Mesothelial cell of epicardium (in vitro differentiated cells): ENCODE results near the gene WDR20. TPM values are rescaled to one million over a fixed set of nuclear protein-coding genes. Genes with fewer than 3 reads are reported as not detected.

Source experiments
- DNase-seq, 2 experiments: peaks; one replicate each; pipeline ENCODE4 v3.0.0; 2021; ENCODE audit warnings: low spot score in 2 of 2; ENCODE audit not compliant: unreplicated experiment in 2 of 2
- H3K27ac Mint-ChIP-seq: 2 replicates; pipeline ENCODE4 v1.8.0; 2021; ENCODE audit warnings: mixed read lengths
- H3K27me3 Mint-ChIP-seq: 2 replicates; pipeline ENCODE4 v1.8.0; 2021; ENCODE audit warnings: low read depth, mixed read lengths
- H3K36me3 Mint-ChIP-seq: 2 replicates; pipeline ENCODE4 v1.8.0; 2021; ENCODE audit warnings: mixed read lengths
- H3K4me1 Mint-ChIP-seq: 2 replicates; pipeline ENCODE4 v1.8.0; 2021; ENCODE audit warnings: mixed read lengths
- H3K4me3 Mint-ChIP-seq: 2 replicates; pipeline ENCODE4 v1.8.0; 2021; ENCODE audit warnings: mild to moderate bottlenecking, moderate library complexity, mixed read lengths
- H3K9me3 Mint-ChIP-seq: 2 replicates; pipeline ENCODE4 v1.8.0; 2021; ENCODE audit warnings: mixed read lengths
- total RNA-seq: library from RNA; stranded (reverse); gene quantifications from 3 replicates; pipeline ENCODE4 v1.2.1, GENCODE V29; 2021
- TF ChIP-seq, protein P1 (sequence below): fragments of 200-600 bp; sonication (generic); IDR thresholded peaks from one replicate; pipeline ENCODE4 v1.5.0; 2021; ENCODE audit warnings: antibody characterized with exemption; ENCODE audit not compliant: unreplicated experiment

The WDR20 gene
- total RNA-seq, 1 donor from 2014 or later, result 39.5 TPM

DNA sequence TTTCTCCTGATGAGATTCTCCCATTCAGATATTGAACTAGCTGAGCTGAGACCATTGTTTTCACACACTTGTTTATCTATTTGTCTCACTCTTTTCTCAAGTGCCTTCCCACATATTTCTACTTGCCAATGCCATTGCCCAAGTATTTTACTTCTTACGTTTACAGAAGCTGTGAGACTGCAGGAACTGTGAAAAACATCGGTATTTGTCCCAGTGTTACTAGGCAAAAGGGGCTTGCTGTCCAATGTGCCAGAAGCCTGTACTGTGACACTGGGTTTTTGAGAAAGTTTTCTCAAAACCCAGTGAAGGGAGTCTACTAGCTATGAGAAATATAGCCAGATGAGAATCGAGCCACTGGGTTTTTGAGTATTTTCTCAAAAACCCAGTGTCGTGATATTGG lies 37.5 kb downstream of the WDR20 start:
- TF ChIP-seq, protein P1, sequence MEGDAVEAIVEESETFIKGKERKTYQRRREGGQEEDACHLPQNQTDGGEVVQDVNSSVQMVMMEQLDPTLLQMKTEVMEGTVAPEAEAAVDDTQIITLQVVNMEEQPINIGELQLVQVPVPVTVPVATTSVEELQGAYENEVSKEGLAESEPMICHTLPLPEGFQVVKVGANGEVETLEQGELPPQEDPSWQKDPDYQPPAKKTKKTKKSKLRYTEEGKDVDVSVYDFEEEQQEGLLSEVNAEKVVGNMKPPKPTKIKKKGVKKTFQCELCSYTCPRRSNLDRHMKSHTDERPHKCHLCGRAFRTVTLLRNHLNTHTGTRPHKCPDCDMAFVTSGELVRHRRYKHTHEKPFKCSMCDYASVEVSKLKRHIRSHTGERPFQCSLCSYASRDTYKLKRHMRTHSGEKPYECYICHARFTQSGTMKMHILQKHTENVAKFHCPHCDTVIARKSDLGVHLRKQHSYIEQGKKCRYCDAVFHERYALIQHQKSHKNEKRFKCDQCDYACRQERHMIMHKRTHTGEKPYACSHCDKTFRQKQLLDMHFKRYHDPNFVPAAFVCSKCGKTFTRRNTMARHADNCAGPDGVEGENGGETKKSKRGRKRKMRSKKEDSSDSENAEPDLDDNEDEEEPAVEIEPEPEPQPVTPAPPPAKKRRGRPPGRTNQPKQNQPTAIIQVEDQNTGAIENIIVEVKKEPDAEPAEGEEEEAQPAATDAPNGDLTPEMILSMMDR, result no peak
- peaks cover 41% of the 10 kb centered on the region for H3K4me1 Mint-ChIP-seq
- no peaks in the 10 kb centered on the region for H3K9me3 Mint-ChIP-seq
- peaks cover 4% of the 10 kb centered on the region for H3K36me3 Mint-ChIP-seq
- no peaks in the 10 kb centered on the region for H3K27me3 Mint-ChIP-seq
- H3K27ac Mint-ChIP-seq, result peak overlapping the region; percentile 79
- H3K4me3 Mint-ChIP-seq, result no peak overlapping the region
- DNase-seq, result no peak

DNA sequence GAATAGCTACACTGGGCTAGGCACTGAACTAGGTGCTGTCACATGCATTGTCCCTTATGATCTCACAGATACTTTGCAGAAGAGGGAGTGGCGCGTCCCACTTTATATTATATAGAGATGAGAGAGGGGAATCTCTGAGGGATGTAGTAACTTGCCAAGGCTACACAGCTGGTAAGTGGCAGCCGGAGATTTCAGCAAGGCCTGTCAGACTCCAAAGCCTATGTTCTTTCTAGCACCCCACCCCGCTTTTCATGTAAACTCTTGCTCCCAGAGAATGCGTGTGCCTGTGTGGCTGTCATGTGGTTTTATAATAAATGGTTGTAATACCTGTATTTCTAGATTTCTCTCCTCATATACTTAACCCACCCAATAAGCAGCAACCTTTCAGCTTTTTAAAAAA lies 39.1 kb downstream of the WDR20 start:
- H3K27me3 Mint-ChIP-seq, result no peaks in the 10 kb centered on the region

GRCh38 chr14:102180248-102180998 lies 40.7 kb downstream of the WDR20 start:
- H3K27ac Mint-ChIP-seq, result peak overlapping the region; percentile 35
- no peak for DNase-seq
- H3K4me1 Mint-ChIP-seq, result peaks cover 51% of the 10 kb centered on the region
- peaks cover 1% of the 10 kb centered on the region for H3K36me3 Mint-ChIP-seq
- H3K4me3 Mint-ChIP-seq, result no peak overlapping the region
- TF ChIP-seq, protein P1, result no peak
- no peaks in the 10 kb centered on the region for H3K9me3 Mint-ChIP-seq
- no peaks in the 10 kb centered on the region for H3K27me3 Mint-ChIP-seq

More for the DNA sequence above, 39.1 kb downstream of the WDR20 start:
- Mint-ChIP-seq H3K36me3 (peaks cover 4% of the 10 kb centered on the region), H3K4me3 (no peak overlapping the region), H3K4me1 (peaks cover 48% of the 10 kb centered on the region), H3K27ac (peak overlapping the region; percentile 93), H3K9me3 (no peaks in the 10 kb centered on the region)
- no peak for DNase-seq
- TF ChIP-seq, protein P1, result no peak

DNA sequence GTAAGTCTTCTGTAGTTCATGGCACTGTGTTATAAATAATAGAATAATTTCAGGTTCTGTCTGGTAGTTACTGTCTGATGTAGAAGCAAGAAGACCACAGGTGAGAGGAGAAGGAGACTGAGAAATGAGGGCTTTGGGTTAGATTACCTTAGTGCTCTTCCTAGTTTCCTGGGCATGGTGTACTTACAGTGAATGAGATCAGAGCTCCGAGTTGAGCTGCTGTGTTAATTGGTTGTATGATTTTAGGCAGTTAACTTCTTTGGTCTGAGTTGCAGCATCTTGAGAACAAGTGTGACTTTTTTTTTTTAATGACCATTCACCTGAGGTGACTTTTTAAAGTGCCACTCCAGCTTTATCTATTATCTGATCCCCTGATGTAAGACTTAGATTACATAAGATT lies 41.5 kb downstream of the WDR20 start:
- H3K4me3 Mint-ChIP-seq, result no peak overlapping the region
- no peak overlapping the region for H3K27ac Mint-ChIP-seq
- no peaks in the 10 kb centered on the region for H3K27me3 Mint-ChIP-seq
- peaks cover 56% of the 10 kb centered on the region for H3K4me1 Mint-ChIP-seq
- no peaks in the 10 kb centered on the region for H3K9me3 Mint-ChIP-seq
- no peaks in the 10 kb centered on the region for H3K36me3 Mint-ChIP-seq
- DNase-seq, result no peak
- TF ChIP-seq, protein P1, result no peak

DNA sequence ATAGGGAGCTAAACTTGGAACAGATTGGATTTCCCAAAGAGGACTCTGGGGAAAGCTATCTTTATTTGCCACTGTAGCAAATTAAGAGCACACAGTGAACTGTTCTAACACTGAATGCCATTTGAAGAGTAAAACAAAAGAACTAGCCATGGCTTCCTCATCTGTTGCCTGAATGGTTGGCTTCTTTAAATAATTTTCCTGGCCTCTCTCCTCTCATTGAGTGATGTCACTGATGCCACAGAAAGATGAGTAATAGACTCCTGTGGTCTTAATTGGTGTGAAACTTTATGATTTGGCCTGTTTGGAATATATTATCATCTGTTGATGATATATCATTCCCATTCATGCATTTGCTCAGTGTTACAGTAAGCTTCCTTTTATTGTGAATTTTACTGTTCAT lies 42.5 kb downstream of the WDR20 start:
- Mint-ChIP-seq H3K9me3 (no peaks in the 10 kb centered on the region), H3K27me3 (no peaks in the 10 kb centered on the region), H3K4me1 (peaks cover 59% of the 10 kb centered on the region), H3K4me3 (no peak overlapping the region), H3K36me3 (no peaks in the 10 kb centered on the region), H3K27ac (no peak overlapping the region)
- DNase-seq, result no peak
- TF ChIP-seq, protein P1, result no peak
